ENCODE measurements around the gene PANK4. TPM values are rescaled to one million over a fixed set of nuclear protein-coding genes. Genes with fewer than 3 reads are reported as not detected.

Gene PANK4
- total RNA-seq, 1 donor from 2014 or later = 26.3 TPM

GRCh38 chr1:2566101-2567045, 40.0 kb upstream of the PANK4 start:
- Histone ChIP-seq H3K4me2 (ENCODE audit: low read length) (no peak overlapping the region), H4K20me1 (ENCODE audit: insufficient read depth, low read length) (no peaks in the 10 kb centered on the region), H3K9ac (ENCODE audit: low read length) (no peak overlapping the region), H3K9me3 (ENCODE audit: insufficient read depth, low read depth, low read length) (no peaks in the 10 kb centered on the region), H3K27ac (ENCODE audit: low read depth, low read length) (no peak overlapping the region), H3K27me3 (ENCODE audit: insufficient read depth, low read length) (no peaks in the 10 kb centered on the region), H3K36me3 (ENCODE audit: insufficient read depth, low read length) (no peaks in the 10 kb centered on the region), H2AFZ (ENCODE audit: low read depth, low read length) (no peak overlapping the region), H3K4me3 (ENCODE audit: insufficient read depth, low read depth, low read length) (no peak overlapping the region), H3K4me1 (ENCODE audit: insufficient read depth, low read length) (no peaks in the 10 kb centered on the region), H3K79me2 (ENCODE audit: insufficient read depth, low read length) (no peaks in the 10 kb centered on the region)
- DNase-seq (ENCODE audit: low read depth) (no peak), FAIRE-seq (no peak)
- Mint-ChIP-seq H3K4me1 (ENCODE audit: low read depth, unreplicated experiment) (peaks cover 5% of the 10 kb centered on the region), H3K27me3 (ENCODE audit: low read depth, unreplicated experiment) (peaks cover 25% of the 10 kb centered on the region), H3K36me3 (ENCODE audit: low read depth, unreplicated experiment) (no peaks in the 10 kb centered on the region), H3K9me3 (ENCODE audit: unreplicated experiment) (no peaks in the 10 kb centered on the region), H3K27ac (ENCODE audit: unreplicated experiment) (no peak overlapping the region), H3K4me3 (ENCODE audit: unreplicated experiment) (no peak overlapping the region)
- TF ChIP-seq CTCF (IDR thresholded peaks at IDR 0.05; ENCODE audit: insufficient read depth, low read depth, low read length) (no peak), EZH2 (IDR thresholded peaks at IDR 0.05; ENCODE audit: insufficient read depth, low read length) (no peak)

- H3K27ac ChIP-seq (ENCODE audit: low read depth, low read length) = no peak overlapping the region
- TF ChIP-seq EZH2 (IDR thresholded peaks at IDR 0.05; ENCODE audit: insufficient read depth, low read length) (no peak), CTCF (IDR thresholded peaks at IDR 0.05; ENCODE audit: insufficient read depth, low read depth, low read length) (no peak)
- no peaks in the 10 kb centered on the region for H4K20me1 ChIP-seq (ENCODE audit: insufficient read depth, low read length)
- FAIRE-seq = no peak
- Mint-ChIP-seq H3K9me3 (ENCODE audit: unreplicated experiment) (no peaks in the 10 kb centered on the region), H3K4me3 (ENCODE audit: unreplicated experiment) (no peak overlapping the region), H3K27ac (ENCODE audit: unreplicated experiment) (no peak overlapping the region), H3K4me1 (ENCODE audit: low read depth, unreplicated experiment) (peaks cover 5% of the 10 kb centered on the region), H3K27me3 (ENCODE audit: low read depth, unreplicated experiment) (peaks cover 18% of the 10 kb centered on the region), H3K36me3 (ENCODE audit: low read depth, unreplicated experiment) (no peaks in the 10 kb centered on the region)
- no peak overlapping the region for H3K4me3 ChIP-seq (ENCODE audit: insufficient read depth, low read depth, low read length)
- H2AFZ ChIP-seq (ENCODE audit: low read depth, low read length) = no peak overlapping the region
- no peaks in the 10 kb centered on the region for H3K79me2 ChIP-seq (ENCODE audit: insufficient read depth, low read length)
- H3K9ac ChIP-seq (ENCODE audit: low read length) = no peak overlapping the region
- no peaks in the 10 kb centered on the region for H3K9me3 ChIP-seq (ENCODE audit: insufficient read depth, low read depth, low read length)
- H3K4me1 ChIP-seq (ENCODE audit: insufficient read depth, low read length) = no peaks in the 10 kb centered on the region
- no peak overlapping the region for H3K4me2 ChIP-seq (ENCODE audit: low read length)
- no peaks in the 10 kb centered on the region for H3K27me3 ChIP-seq (ENCODE audit: insufficient read depth, low read length)
- H3K36me3 ChIP-seq (ENCODE audit: insufficient read depth, low read length) = no peaks in the 10 kb centered on the region
- DNase-seq (ENCODE audit: low read depth) = no peak
Observed at GRCh38 chr1:2564815-2565374, 38.5 kb upstream of the PANK4 start.
